Astrocyte of the cerebellum (primary cell): Measurements from ENCODE around the gene LTBP2.

Experiments
- DNase-seq: peaks from one replicate; pipeline ENCODE4 v3.0.0-alpha.2; 2011; ENCODE audit warnings: low read depth
- H3K4me3 ChIP-seq: 2 replicates; pipeline ENCODE4 v1.5.1; 2011; ENCODE audit warnings: mild to moderate bottlenecking, low read depth, low read length, moderate library complexity
- in situ Hi-C: cut with HindIII; loops from 2 replicates; pipeline ENCODE4 v1.10.0; 2017; ENCODE audit warnings: low sequenced_read_pairs
- TF ChIP-seq, protein P1 (sequence below): IDR thresholded peaks from 2 replicates; pipeline ENCODE4 v1.5.1; 2012; ENCODE audit warnings: low read length, low read depth, moderate library complexity, mild to moderate bottlenecking; ENCODE audit errors: missing control alignments

The LTBP2 gene

DNA sequence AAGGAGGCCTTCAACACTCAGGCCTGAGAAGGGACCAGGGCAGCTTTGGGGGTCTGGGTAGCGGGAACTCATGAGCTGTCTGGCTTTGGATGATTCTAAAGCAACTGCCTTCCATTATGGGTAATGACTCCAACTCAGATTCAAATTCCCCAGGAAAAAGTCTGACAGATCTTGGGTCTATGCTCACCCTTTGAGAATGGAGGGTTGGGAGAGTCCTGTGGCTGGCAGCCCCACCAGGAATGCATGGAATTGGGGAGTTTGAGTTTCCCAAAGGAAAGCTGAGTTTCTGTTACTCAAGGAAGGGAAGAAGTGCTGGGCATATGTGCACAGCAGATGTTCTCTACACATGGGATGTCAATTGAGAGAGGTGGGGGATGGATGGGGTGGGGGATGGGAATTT is 22.4 kb upstream of the LTBP2 start:
- TF ChIP-seq, protein P1, sequence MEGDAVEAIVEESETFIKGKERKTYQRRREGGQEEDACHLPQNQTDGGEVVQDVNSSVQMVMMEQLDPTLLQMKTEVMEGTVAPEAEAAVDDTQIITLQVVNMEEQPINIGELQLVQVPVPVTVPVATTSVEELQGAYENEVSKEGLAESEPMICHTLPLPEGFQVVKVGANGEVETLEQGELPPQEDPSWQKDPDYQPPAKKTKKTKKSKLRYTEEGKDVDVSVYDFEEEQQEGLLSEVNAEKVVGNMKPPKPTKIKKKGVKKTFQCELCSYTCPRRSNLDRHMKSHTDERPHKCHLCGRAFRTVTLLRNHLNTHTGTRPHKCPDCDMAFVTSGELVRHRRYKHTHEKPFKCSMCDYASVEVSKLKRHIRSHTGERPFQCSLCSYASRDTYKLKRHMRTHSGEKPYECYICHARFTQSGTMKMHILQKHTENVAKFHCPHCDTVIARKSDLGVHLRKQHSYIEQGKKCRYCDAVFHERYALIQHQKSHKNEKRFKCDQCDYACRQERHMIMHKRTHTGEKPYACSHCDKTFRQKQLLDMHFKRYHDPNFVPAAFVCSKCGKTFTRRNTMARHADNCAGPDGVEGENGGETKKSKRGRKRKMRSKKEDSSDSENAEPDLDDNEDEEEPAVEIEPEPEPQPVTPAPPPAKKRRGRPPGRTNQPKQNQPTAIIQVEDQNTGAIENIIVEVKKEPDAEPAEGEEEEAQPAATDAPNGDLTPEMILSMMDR: no peak
- in situ Hi-C loops: no loop called here
- DNase-seq: no peak
- H3K4me3 ChIP-seq: no peak overlapping the region

DNA sequence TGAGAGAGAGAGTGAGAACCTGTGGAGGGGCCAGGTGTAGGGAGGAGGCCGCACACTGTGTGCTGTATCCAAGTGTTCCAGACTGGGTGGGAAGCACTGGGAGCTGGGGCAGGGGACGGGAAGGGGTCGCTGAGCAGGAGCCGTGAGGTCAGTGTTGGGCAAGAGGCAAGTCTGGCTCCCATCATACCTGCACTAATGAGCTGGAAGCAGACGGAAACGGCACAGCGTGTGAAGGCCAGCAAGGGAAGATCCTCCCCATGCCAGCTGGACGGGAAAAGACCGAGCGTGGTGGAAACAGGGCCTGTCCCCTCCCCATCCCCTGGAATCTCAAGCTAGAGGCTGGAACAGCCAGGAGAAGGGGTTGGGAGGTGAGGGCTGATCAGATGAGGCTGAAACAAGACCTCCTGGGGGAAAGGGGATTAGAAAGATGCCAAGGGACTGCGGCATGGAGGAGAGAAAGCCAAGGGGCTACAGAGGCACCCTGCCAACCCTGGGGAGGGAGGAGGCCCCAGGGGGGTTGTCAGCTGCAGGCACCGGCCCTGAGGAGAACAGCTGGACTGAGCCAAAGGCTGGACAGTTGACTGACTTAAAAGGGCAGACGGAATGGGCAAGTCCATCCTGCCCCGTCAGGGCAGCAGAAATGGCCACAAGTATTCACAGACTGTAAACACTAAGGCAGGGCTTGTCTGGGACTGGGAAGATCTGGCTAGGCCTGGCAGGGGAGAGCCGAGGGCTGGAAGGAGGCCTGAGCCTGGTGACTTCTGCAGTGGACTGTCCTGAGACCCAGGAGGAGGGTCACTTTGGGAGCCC is 19.0 kb upstream of the LTBP2 start:
- H3K4me3 ChIP-seq: no peak overlapping the region
- no peak for DNase-seq
- TF ChIP-seq, protein P1: no peak
- in situ Hi-C loops: no loop called here

DNA sequence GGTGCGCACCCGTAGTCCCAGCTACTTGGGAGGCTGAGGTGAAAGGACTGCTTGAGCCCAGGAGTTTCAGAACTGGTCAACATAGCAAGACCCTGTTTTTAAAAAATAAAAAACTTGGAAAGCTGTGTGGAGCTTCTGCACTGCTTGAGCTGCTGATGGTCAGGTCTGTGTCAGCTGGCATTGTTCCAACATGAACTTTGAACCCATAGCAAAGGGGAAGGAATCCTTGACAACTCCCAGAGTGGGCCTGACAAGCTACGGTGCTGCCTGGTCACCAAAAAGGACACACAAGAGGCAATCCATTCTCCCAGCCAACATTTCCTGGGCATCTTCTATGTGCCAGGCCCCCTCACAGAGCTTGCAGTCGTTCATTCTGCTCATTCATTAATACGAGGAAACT is 16.4 kb upstream of the LTBP2 start:
- no peak for DNase-seq
- TF ChIP-seq, protein P1: no peak
- no peak overlapping the region for H3K4me3 ChIP-seq
- in situ Hi-C loops: no loop called here

DNA sequence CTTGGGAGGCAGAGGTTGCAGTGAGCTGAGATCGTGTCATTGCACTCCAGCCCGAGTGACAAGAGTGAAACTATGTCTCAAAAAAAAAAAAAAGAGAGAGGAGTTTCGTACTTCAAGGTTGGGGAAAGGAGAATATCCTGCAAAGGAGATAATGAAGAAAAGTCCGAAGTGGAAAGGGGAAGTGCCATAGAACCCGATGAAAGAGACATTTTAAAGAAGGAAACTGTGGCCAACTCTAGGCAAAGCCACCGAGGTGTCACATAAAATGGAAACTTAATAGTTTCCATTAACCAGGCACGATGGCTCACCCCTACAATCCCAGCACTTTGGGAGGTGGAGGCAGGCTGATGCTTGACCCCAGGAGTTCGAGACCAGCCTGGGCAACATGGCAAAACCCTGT is 15.0 kb upstream of the LTBP2 start:
- TF ChIP-seq, protein P1: no peak
- DNase-seq: no peak
- H3K4me3 ChIP-seq: no peak overlapping the region
- in situ Hi-C loops: no loop called here

DNA sequence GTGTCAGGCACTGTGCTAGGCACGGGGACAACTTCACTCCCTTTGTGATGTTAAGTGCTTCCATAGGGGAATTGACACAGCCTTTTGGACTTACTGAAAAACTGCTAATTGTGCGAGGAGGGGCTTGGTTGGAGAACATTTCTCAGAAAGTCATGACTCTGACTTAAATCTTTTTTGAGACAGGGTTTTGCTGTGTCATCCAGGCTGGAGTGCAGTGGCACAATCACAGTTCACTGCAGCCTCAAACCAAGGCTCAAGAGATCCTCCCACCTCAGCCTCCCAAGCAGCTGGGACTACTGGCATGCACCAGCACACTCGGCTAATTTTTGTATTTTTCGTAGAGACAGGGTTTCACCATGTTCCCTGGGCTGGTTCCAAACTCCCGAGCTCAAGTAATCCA is 10.2 kb upstream of the LTBP2 start:
- no peak overlapping the region for H3K4me3 ChIP-seq
- no peak for DNase-seq
- in situ Hi-C loops: loop anchor here (5.0 kb wide), 1 partner anchor 40 kb away; no protein-coding TSS in a partner anchor
- TF ChIP-seq, protein P1: no peak

DNA sequence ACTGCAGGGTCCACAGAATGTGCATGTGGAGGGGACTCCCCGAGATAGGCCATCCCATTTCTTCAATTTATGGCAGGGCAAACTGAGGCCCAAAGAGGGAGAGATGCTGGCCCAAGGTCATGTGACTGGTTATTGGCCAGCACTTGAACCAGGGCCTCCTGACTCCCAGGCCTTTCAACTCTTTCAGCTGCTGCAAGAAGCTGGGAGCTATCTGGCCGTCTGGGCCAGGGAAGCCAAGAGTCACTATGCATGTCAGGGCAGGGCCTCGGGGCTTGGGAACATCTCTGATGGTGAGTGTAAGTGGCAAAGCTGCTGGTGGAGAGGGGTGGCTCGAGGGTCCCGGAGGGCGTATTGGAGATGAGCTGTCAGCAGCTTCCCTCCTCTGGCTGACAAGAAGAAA is 9.5 kb upstream of the LTBP2 start:
- no peak overlapping the region for H3K4me3 ChIP-seq
- no peak for DNase-seq
- TF ChIP-seq, protein P1: no peak
- in situ Hi-C loops: loop anchor here (5.0 kb wide), 1 partner anchor 41 kb away; no protein-coding TSS in a partner anchor
